Measurements from ENCODE around the gene C14orf180.

Gene C14orf180

GRCh38 chr14:104611881-104612280 lies 32.3 kb downstream of the C14orf180 start:
- H3K4me1 ChIP-seq (ENCODE audit: control insufficient read depth in 2 of 2, insufficient read depth in 2 of 2, low read length in 2 of 2) = no peaks in the 10 kb centered on the region

GRCh38 chr14:104614126-104614812 lies 34.7 kb downstream of the C14orf180 start:
- no peak overlapping the region for H3K4me3 ChIP-seq (ENCODE audit: low read length in 2 of 2)
- H3K9ac ChIP-seq (ENCODE audit: low read depth in 1 of 2, low read length in 2 of 2) = no peak overlapping the region
- H3K27me3 ChIP-seq (ENCODE audit: control insufficient read depth in 2 of 2, insufficient read depth in 2 of 2, low read length in 2 of 2) = peaks cover 3 to 9% of the 10 kb centered on the region in 2 donors
- no peaks in the 10 kb centered on the region for H3K36me3 ChIP-seq (ENCODE audit: control insufficient read depth in 2 of 2, insufficient read depth in 2 of 2, low read length in 2 of 2)
- H3K4me1 ChIP-seq (ENCODE audit: control insufficient read depth in 2 of 2, insufficient read depth in 2 of 2, low read length in 2 of 2) = no peaks in the 10 kb centered on the region
- H3K9me3 ChIP-seq (ENCODE audit: control insufficient read depth in 2 of 2, low read length in 2 of 2) = no peaks in the 10 kb centered on the region
- H3K27ac ChIP-seq (ENCODE audit: low read depth in 2 of 2, low read length in 2 of 2) = no peak overlapping the region

More at GRCh38 chr14:104611881-104612280, 32.3 kb downstream of the C14orf180 start:
- Histone ChIP-seq H3K9ac (ENCODE audit: low read depth in 1 of 2, low read length in 2 of 2) (no peak overlapping the region), H3K36me3 (ENCODE audit: control insufficient read depth in 2 of 2, insufficient read depth in 2 of 2, low read length in 2 of 2) (no peaks in the 10 kb centered on the region), H3K27me3 (ENCODE audit: control insufficient read depth in 2 of 2, insufficient read depth in 2 of 2, low read length in 2 of 2) (peaks cover 0 to 3% of the 10 kb centered on the region in 2 donors), H3K9me3 (ENCODE audit: control insufficient read depth in 2 of 2, low read length in 2 of 2) (no peaks in the 10 kb centered on the region), H3K4me3 (ENCODE audit: low read length in 2 of 2) (no peak overlapping the region), H3K27ac (ENCODE audit: low read depth in 2 of 2, low read length in 2 of 2) (no peak overlapping the region)

- Histone ChIP-seq H3K4me3 (ENCODE audit: low read length in 2 of 2) (no peak overlapping the region), H3K27me3 (ENCODE audit: control insufficient read depth in 2 of 2, insufficient read depth in 2 of 2, low read length in 2 of 2) (peaks cover 0 to 9% of the 10 kb centered on the region in 2 donors), H3K9me3 (ENCODE audit: control insufficient read depth in 2 of 2, low read length in 2 of 2) (no peaks in the 10 kb centered on the region), H3K36me3 (ENCODE audit: control insufficient read depth in 2 of 2, insufficient read depth in 2 of 2, low read length in 2 of 2) (no peaks in the 10 kb centered on the region), H3K27ac (ENCODE audit: low read depth in 2 of 2, low read length in 2 of 2) (no peak overlapping the region), H3K4me1 (ENCODE audit: control insufficient read depth in 2 of 2, insufficient read depth in 2 of 2, low read length in 2 of 2) (no peaks in the 10 kb centered on the region), H3K9ac (ENCODE audit: low read depth in 1 of 2, low read length in 2 of 2) (no peak overlapping the region)
These were observed 45.4 kb downstream of the C14orf180 start for GRCh38 chr14:104624939-104625338.

- Histone ChIP-seq H3K27ac (ENCODE audit: low read depth in 2 of 2, low read length in 2 of 2) (no peak overlapping the region), H3K4me1 (ENCODE audit: control insufficient read depth in 2 of 2, insufficient read depth in 2 of 2, low read length in 2 of 2) (no peaks in the 10 kb centered on the region), H3K27me3 (ENCODE audit: control insufficient read depth in 2 of 2, insufficient read depth in 2 of 2, low read length in 2 of 2) (peaks cover 0 to 2% of the 10 kb centered on the region in 2 donors), H3K9ac (ENCODE audit: low read depth in 1 of 2, low read length in 2 of 2) (no peak overlapping the region), H3K4me3 (ENCODE audit: low read length in 2 of 2) (no peak overlapping the region), H3K9me3 (ENCODE audit: control insufficient read depth in 2 of 2, low read length in 2 of 2) (no peaks in the 10 kb centered on the region), H3K36me3 (ENCODE audit: control insufficient read depth in 2 of 2, insufficient read depth in 2 of 2, low read length in 2 of 2) (no peaks in the 10 kb centered on the region)
These were observed 53.2 kb downstream of the C14orf180 start for GRCh38 chr14:104632781-104633180.

DNA sequence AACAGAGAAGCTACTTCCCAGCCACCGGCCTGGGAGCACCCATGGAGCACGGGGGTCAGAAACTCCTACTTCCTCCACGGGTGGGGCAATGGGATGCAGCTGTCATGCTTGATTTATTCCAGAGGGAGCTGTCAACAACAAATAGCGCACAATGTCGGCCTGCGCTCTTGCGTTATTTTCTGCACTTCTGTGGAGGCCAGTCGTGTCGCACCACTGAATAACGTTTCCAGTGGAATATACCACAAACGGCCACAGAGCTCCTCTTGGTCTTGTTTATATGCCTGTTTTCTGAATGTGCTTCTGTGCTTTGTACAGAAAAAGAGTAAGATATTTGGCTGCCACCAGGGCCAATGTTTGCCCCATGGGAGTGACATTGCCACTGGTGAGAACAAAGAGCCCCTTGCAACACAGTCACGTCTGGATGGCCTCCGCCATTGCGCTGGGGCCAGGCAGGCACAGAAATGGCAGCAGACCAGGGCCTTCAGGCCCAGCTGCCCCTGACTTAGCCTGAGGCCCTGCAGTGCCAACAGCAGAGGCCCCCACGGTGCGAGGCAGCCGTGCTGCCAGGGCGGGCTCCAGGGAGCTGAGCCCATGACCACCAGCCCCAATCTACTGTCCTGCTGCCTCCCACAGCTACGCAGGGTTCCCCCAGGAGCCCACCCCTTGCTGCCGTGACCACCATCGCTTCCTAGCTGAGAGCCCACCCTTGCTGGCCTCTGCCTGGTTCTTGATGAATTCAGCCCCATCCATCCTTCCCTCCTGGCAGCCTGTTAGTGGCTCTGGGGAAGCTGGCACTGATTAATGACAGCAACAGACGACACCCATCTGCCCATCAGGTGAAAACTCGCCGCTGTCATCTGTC lies 53.9 kb downstream of the C14orf180 start:
- Histone ChIP-seq H3K4me1 (ENCODE audit: control insufficient read depth in 2 of 2, insufficient read depth in 2 of 2, low read length in 2 of 2) (no peaks in the 10 kb centered on the region), H3K36me3 (ENCODE audit: control insufficient read depth in 2 of 2, insufficient read depth in 2 of 2, low read length in 2 of 2) (no peaks in the 10 kb centered on the region), H3K9ac (ENCODE audit: low read depth in 1 of 2, low read length in 2 of 2) (no peak overlapping the region), H3K4me3 (ENCODE audit: low read length in 2 of 2) (no peak overlapping the region), H3K9me3 (ENCODE audit: control insufficient read depth in 2 of 2, low read length in 2 of 2) (no peaks in the 10 kb centered on the region), H3K27ac (ENCODE audit: low read depth in 2 of 2, low read length in 2 of 2) (no peak overlapping the region), H3K27me3 (ENCODE audit: control insufficient read depth in 2 of 2, insufficient read depth in 2 of 2, low read length in 2 of 2) (peaks cover 2 to 4% of the 10 kb centered on the region in 2 donors)

DNA sequence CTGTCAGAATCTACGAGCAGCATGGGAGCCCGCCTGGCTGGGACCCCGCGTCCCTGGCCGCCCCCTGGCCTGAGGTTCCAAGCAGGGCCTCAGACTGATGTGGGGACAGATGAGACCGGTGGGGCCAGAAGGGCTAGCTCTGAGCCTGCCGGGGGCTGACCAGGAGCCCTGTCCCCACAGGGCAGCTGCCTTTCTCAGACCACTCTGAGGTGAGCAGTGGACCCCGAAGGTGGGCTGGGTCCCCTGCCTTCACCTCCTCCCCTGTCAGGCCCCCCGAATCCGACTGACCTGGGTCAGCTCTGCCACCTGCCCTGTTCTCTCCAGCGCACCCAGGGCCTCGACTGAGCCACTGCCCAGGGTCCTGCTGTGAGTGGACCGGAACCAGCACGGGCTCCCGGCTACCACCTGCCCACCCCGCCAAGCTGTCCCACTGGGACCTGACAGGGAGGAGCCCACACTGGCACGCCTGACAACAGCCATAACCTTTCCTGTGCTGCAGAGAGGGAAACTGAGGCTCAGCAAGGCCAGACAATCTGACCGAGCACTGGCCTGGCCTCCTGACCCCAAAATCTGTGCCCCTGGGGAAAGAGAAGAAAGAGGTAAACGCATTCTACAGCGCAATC lies 54.7 kb downstream of the C14orf180 start:
- peaks cover 2 to 5% of the 10 kb centered on the region in 2 donors for H3K27me3 ChIP-seq (ENCODE audit: control insufficient read depth in 2 of 2, insufficient read depth in 2 of 2, low read length in 2 of 2)
- no peak overlapping the region for H3K27ac ChIP-seq (ENCODE audit: low read depth in 2 of 2, low read length in 2 of 2)
- H3K4me1 ChIP-seq (ENCODE audit: control insufficient read depth in 2 of 2, insufficient read depth in 2 of 2, low read length in 2 of 2) = no peaks in the 10 kb centered on the region
- no peaks in the 10 kb centered on the region for H3K9me3 ChIP-seq (ENCODE audit: control insufficient read depth in 2 of 2, low read length in 2 of 2)
- H3K9ac ChIP-seq (ENCODE audit: low read depth in 1 of 2, low read length in 2 of 2) = no peak overlapping the region
- H3K4me3 ChIP-seq (ENCODE audit: low read length in 2 of 2) = no peak overlapping the region
- H3K36me3 ChIP-seq (ENCODE audit: control insufficient read depth in 2 of 2, insufficient read depth in 2 of 2, low read length in 2 of 2) = no peaks in the 10 kb centered on the region

DNA sequence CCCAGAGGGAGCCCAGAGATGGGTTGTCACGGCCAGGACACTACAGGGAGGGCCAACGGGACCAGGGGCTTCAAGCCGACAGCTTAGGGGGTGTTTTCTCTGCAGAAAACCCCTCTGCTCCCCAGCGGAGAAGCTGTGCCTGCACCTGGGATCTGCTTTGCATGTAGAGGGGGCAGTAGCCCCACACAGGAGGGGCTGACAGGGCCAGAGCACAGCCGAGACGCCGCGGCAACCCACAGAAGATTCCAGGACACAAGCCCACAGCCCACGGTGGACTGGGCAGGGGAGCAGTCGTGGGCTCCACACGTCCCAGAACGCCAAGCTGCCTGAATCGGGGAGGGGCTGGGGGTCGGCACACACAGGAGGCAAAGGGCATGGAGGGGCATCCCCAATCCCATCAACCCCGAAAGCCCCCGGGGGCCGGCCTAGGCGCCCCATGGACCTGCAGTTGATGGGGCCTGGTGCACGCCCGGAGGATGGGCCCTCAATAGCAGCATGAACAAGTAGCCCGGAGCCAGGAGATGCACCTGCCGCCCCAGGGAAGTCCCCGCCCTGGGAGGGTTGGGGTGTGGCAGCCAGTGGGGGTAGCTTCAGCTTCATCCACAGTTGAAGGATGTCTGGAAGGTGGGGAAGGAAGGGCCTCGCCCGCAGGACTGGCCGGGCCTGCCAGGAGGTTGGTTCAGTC lies 55.5 kb downstream of the C14orf180 start:
- Histone ChIP-seq H3K4me3 (ENCODE audit: low read length in 2 of 2) (no peak overlapping the region), H3K27me3 (ENCODE audit: control insufficient read depth in 2 of 2, insufficient read depth in 2 of 2, low read length in 2 of 2) (peaks cover 4 to 12% of the 10 kb centered on the region in 2 donors), H3K27ac (ENCODE audit: low read depth in 2 of 2, low read length in 2 of 2) (no peak overlapping the region)

DNA sequence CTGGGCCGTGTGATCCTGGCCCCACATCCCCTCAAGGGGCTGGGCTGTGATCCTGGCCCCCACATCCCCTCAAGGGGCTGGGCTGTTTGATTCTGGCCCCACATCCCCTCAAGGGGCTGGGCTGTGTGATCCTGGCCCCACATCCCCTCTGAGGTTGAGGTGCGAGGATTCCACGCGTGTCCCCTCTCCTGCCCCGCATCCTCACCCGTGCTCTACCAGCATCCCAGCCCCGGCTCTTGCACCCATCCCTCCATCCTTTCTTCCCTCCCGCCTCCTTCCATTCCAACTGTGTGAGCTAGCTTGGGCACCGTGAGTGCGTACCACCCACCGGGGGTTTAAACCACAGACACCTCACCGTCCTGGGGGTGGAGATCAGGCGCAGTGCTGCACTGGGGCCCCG lies 56.2 kb downstream of the C14orf180 start:
- Histone ChIP-seq H3K9me3 (ENCODE audit: control insufficient read depth in 2 of 2, low read length in 2 of 2) (no peaks in the 10 kb centered on the region), H3K27ac (ENCODE audit: low read depth in 2 of 2, low read length in 2 of 2) (no peak overlapping the region), H3K9ac (ENCODE audit: low read depth in 1 of 2, low read length in 2 of 2) (no peak overlapping the region), H3K4me1 (ENCODE audit: control insufficient read depth in 2 of 2, insufficient read depth in 2 of 2, low read length in 2 of 2) (no peaks in the 10 kb centered on the region), H3K27me3 (ENCODE audit: control insufficient read depth in 2 of 2, insufficient read depth in 2 of 2, low read length in 2 of 2) (peaks cover 4 to 12% of the 10 kb centered on the region in 2 donors), H3K36me3 (ENCODE audit: control insufficient read depth in 2 of 2, insufficient read depth in 2 of 2, low read length in 2 of 2) (no peaks in the 10 kb centered on the region), H3K4me3 (ENCODE audit: low read length in 2 of 2) (no peak overlapping the region)

More for the DNA sequence above, 55.5 kb downstream of the C14orf180 start:
- H3K9ac ChIP-seq (ENCODE audit: low read depth in 1 of 2, low read length in 2 of 2) = no peak overlapping the region
- no peaks in the 10 kb centered on the region for H3K4me1 ChIP-seq (ENCODE audit: control insufficient read depth in 2 of 2, insufficient read depth in 2 of 2, low read length in 2 of 2)
- no peaks in the 10 kb centered on the region for H3K36me3 ChIP-seq (ENCODE audit: control insufficient read depth in 2 of 2, insufficient read depth in 2 of 2, low read length in 2 of 2)
- no peaks in the 10 kb centered on the region for H3K9me3 ChIP-seq (ENCODE audit: control insufficient read depth in 2 of 2, low read length in 2 of 2)

DNA sequence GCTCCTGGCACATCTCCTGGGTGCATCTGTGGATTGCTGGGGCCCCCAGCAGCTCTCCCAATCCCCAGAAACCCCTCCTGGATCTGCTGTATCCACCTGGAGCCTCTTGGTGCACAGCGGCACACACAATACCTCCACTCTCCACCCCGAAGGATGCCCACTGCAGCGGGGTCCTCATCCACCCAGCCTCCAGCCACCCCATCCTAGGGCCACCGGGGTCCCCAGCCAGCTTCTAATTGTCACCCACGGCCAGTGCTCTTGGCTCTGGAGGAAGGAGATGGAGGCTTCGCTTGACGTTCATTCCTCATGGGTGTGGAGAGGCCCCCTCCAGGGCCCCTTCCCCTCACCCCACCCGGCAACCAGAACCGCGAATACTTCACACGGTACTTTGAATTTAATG lies 56.6 kb downstream of the C14orf180 start:
- no peaks in the 10 kb centered on the region for H3K4me1 ChIP-seq (ENCODE audit: control insufficient read depth in 2 of 2, insufficient read depth in 2 of 2, low read length in 2 of 2)
- H3K27me3 ChIP-seq (ENCODE audit: control insufficient read depth in 2 of 2, insufficient read depth in 2 of 2, low read length in 2 of 2) = peaks cover 4 to 12% of the 10 kb centered on the region in 2 donors
- no peaks in the 10 kb centered on the region for H3K9me3 ChIP-seq (ENCODE audit: control insufficient read depth in 2 of 2, low read length in 2 of 2)
- H3K36me3 ChIP-seq (ENCODE audit: control insufficient read depth in 2 of 2, insufficient read depth in 2 of 2, low read length in 2 of 2) = no peaks in the 10 kb centered on the region
- no peak overlapping the region for H3K9ac ChIP-seq (ENCODE audit: low read depth in 1 of 2, low read length in 2 of 2)
- H3K27ac ChIP-seq (ENCODE audit: low read depth in 2 of 2, low read length in 2 of 2) = no peak overlapping the region
- H3K4me3 ChIP-seq (ENCODE audit: low read length in 2 of 2) = no peak overlapping the region

All from mucosa of rectum (tissue), 2 donors.